CD4-positive, alpha-beta T cell (primary cell): ENCODE results near the gene FBLN1. TPM values are rescaled to one million over a fixed set of nuclear protein-coding genes. Genes with fewer than 3 reads are reported as not detected.
"Not testable (repeated sequence)": the region's sequence is repeated elsewhere in the genome, so short reads cannot be mapped to it uniquely, and the experiment has no call there.

Experiments
- ATAC-seq: fragments of 200-7000 bp; cut with Tn5 transposase; one replicate; pipeline ENCODE4 v1.10.0; 2022; ENCODE audit warnings: mild to moderate bottlenecking; ENCODE audit not compliant: poor library complexity
- CTCF ChIA-PET: fragments of 350-600 bp; sonication (Branson Sonifier 250); formaldehyde crosslinking; loops from one replicate; lab custom pipeline; 2021; ENCODE audit warnings: antibody characterized with exemption, inconsistent platforms; lab: Charles Lee
- POLR2A ChIA-PET: fragments of 350-600 bp; sonication (Branson Sonifier 250); formaldehyde crosslinking; loops from one replicate; lab custom pipeline; 2021; ENCODE audit warnings: antibody characterized with exemption, inconsistent platforms; lab: Charles Lee
- DNase-seq, 14 experiments: peaks; one replicate each; pipeline ENCODE4 v3.0.0-alpha.2; 2013 to 2020; ENCODE audit warnings: mixed read lengths in 2 of 14
- H3K27ac ChIP-seq, 2 donors: one replicate each; pipeline versions ENCODE4 v1.5.1 to v1.7.0; 2013; ENCODE audit warnings: low read length in 2 of 2, low read depth in 1 of 2, mild to moderate bottlenecking in 1 of 2
- H3K27me3 ChIP-seq, 2 experiments: 1 replicate in 1 of 2; 2 replicates in 1 of 2; pipeline versions ENCODE4 v1.6.1 to v1.7.0; 2013; ENCODE audit warnings: low read length in 2 of 2, control low read depth in 1 of 2, mild to moderate bottlenecking in 1 of 2, moderate library complexity in 1 of 2; ENCODE audit not compliant: insufficient read depth in 2 of 2, control insufficient read depth in 1 of 2
- H3K36me3 ChIP-seq: one replicate; pipeline ENCODE4 v1.6.1; 2013; ENCODE audit warnings: low read length, control low read depth; ENCODE audit not compliant: insufficient read depth
- H3K4me1 ChIP-seq: one replicate; pipeline ENCODE4 v1.6.1; 2013; ENCODE audit warnings: low read length, control low read depth; ENCODE audit not compliant: insufficient read depth
- H3K4me3 ChIP-seq: one replicate; pipeline ENCODE4 v1.5.1; 2013; ENCODE audit warnings: mild to moderate bottlenecking, low read length, moderate library complexity
- H3K9me3 ChIP-seq, 2 experiments: 1 replicate in 1 of 2; 2 replicates in 1 of 2; pipeline versions ENCODE4 v1.6.1 to v1.7.0; 2013; ENCODE audit warnings: low read length in 2 of 2, mild to moderate bottlenecking in 2 of 2, control low read depth in 1 of 2, moderate library complexity in 1 of 2; ENCODE audit not compliant: control insufficient read depth in 1 of 2, insufficient read depth in 1 of 2
- H3K27ac Mint-ChIP-seq: one replicate; pipeline ENCODE4 v1.8.0; 2020; ENCODE audit warnings: mixed read lengths
- H3K27me3 Mint-ChIP-seq: one replicate; pipeline ENCODE4 v1.8.0; 2021; ENCODE audit warnings: mixed read lengths
- H3K36me3 Mint-ChIP-seq: one replicate; pipeline ENCODE4 v1.8.0; 2021; ENCODE audit warnings: low read depth, mixed read lengths
- H3K4me1 Mint-ChIP-seq: one replicate; pipeline ENCODE4 v1.8.0; 2021; ENCODE audit warnings: low read depth, mixed read lengths
- H3K4me3 Mint-ChIP-seq: one replicate; pipeline ENCODE4 v1.8.0; 2020; ENCODE audit warnings: mild to moderate bottlenecking, mixed read lengths
- H3K9me3 Mint-ChIP-seq: one replicate; pipeline ENCODE4 v1.8.0; 2020; ENCODE audit warnings: mixed read lengths
- intact Hi-C, 2 experiments: fragments of 100-400 bp; cut with DNase I in 1 of 2; cut with micrococcal nuclease in 1 of 2; formaldehyde crosslinking; loops; one replicate each; pipeline versions ENCODE4 v1.15.1 to v1.9.0; 2023 to 2025; cut with DNase I, micrococcal nuclease
- total RNA-seq, 174 experiments: library from RNA in 2 of 174; stranded (reverse) in 2 of 174; gene quantifications; one replicate each; pipeline ENCODE4 v1.2.3 and lab custom pipeline; 2021 to 2026
- TF ChIP-seq, protein P1 (sequence below): fragments of 200-600 bp; IDR thresholded peaks from one replicate; pipeline ENCODE4 v1.8.0; 2022; ENCODE audit warnings: antibody characterized with exemption, mild to moderate bottlenecking

Gene FBLN1
- total RNA-seq, 2 experiments from 2014 or later = not detected

DNA sequence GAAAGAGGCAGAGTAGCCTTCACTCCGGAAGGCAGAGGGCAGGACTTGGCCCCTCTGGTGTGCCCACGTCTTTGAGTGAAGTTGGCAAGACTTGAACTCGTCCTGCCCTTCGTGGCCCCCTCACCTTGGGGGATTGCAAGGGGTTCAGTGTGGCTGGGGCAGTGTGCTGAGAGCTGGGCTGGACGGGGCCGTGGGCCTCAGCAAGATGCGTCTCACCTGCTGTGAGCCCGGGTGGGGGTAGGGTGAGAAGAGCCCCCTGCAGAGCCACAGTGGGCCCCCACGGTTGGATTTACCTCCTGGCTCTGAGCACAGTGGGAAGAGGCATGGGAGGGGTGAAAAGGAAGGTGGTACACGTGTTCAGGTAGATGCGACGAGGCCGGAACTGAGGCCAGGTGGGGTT is 87.6 kb downstream of the FBLN1 start:
- POLR2A ChIA-PET = no interaction called here
- CTCF ChIA-PET = no interaction called here
- ATAC-seq = no peak
- Mint-ChIP-seq H3K27ac (no peak overlapping the region), H3K4me3 (no peak overlapping the region), H3K4me1 (no peaks in the 10 kb centered on the region), H3K9me3 (no peaks in the 10 kb centered on the region), H3K27me3 (peaks cover 4% of the 10 kb centered on the region), H3K36me3 (no peaks in the 10 kb centered on the region)
- TF ChIP-seq, protein P1, sequence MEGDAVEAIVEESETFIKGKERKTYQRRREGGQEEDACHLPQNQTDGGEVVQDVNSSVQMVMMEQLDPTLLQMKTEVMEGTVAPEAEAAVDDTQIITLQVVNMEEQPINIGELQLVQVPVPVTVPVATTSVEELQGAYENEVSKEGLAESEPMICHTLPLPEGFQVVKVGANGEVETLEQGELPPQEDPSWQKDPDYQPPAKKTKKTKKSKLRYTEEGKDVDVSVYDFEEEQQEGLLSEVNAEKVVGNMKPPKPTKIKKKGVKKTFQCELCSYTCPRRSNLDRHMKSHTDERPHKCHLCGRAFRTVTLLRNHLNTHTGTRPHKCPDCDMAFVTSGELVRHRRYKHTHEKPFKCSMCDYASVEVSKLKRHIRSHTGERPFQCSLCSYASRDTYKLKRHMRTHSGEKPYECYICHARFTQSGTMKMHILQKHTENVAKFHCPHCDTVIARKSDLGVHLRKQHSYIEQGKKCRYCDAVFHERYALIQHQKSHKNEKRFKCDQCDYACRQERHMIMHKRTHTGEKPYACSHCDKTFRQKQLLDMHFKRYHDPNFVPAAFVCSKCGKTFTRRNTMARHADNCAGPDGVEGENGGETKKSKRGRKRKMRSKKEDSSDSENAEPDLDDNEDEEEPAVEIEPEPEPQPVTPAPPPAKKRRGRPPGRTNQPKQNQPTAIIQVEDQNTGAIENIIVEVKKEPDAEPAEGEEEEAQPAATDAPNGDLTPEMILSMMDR = no peak
- H3K27me3 ChIP-seq = peaks cover 0 to 2% of the 10 kb centered on the region in 2 experiments
- H3K4me3 ChIP-seq = no peak overlapping the region
- no peaks in the 10 kb centered on the region for H3K36me3 ChIP-seq
- peaks cover 0 to 6% of the 10 kb centered on the region in 2 experiments for H3K9me3 ChIP-seq
- H3K4me1 ChIP-seq = no peaks in the 10 kb centered on the region
- no peak for DNase-seq
- no peak overlapping the region for H3K27ac ChIP-seq
- intact Hi-C loops = no loop called here

DNA sequence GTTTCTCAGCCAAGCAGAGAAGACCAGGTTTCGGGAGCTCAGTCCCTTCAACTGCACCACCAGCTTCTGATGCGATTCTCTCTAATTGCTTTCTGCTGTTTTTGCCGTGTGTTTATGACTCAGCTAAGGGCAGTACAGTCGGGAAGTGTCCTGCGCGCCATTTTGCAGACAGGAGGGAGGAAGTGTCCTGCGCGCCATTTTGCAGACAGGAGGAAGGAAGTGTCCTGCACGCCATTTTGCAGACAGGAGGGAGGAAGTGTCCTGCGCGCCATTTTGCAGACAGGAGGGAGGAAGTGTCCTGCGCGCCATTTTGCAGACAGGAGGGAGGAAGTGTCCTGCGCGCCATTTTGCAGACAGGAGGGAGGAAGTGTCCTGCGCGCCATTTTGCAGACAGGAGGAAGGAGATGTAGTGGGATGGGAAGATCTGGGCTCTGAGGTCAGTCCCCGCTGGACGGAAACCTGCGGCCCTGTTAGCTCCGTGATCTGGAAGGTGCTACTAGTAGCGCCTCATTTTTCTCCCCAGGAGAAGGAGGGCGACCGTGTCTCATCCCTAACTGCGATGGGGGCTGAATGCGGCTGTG is 89.0 kb downstream of the FBLN1 start:
- CTCF ChIA-PET, intact Hi-C loops, POLR2A ChIA-PET: not testable (repeated sequence)

DNA sequence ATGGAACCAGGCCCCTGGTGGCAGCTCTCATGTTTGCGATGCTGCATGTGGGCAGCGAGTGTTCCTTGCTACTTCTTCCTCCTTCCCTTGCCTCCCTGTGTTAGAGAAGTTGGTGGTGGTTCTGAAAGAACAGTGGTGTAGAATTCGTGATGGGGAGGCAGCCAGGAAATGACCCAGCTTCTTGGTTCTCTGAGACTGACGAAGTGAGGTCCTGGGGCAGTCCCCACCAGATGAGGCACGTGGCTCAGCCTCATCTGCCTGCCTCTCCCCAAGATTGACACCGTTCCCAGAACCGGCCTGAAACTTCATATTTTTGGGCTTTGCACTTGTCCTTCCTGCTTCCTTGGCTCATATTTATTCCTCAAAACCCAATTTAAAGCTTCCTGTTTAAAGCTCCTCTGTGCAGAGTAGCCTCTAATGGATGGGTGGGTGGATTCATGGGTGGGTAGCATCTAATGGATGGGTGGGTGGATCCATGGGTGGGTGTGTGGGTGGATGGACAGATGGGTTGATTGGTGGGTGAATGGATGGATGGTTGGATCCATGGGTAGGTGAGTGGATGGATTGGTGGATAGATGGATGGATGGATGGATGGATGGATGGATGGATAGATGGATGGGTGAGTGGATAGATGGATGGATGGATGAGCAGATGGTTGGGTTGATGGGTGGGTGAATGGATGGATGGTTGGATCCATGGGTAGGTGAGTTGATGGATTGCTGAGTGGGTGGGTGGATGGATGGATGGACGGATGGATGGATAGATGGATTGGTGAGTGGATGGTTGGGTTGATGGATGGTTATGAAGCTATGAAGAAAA is 91.6 kb downstream of the FBLN1 start:
- Mint-ChIP-seq H3K27me3 (no peaks in the 10 kb centered on the region), H3K4me3 (no peak overlapping the region), H3K9me3 (no peaks in the 10 kb centered on the region), H3K27ac (no peak overlapping the region), H3K36me3 (no peaks in the 10 kb centered on the region), H3K4me1 (no peaks in the 10 kb centered on the region)
- POLR2A ChIA-PET = no interaction called here
- ATAC-seq (no peak), DNase-seq (no peak)
- TF ChIP-seq, protein P1 = no peak
- no peaks in the 10 kb centered on the region for H3K27me3 ChIP-seq
- no peaks in the 10 kb centered on the region for H3K36me3 ChIP-seq
- peaks cover 0 to 6% of the 10 kb centered on the region in 2 experiments for H3K9me3 ChIP-seq
- H3K27ac ChIP-seq = no peak overlapping the region
- CTCF ChIA-PET = no interaction called here
- no peak overlapping the region for H3K4me3 ChIP-seq
- H3K4me1 ChIP-seq = no peaks in the 10 kb centered on the region
- intact Hi-C loops = no loop called here

More for the DNA sequence above, 89.0 kb downstream of the FBLN1 start:
- H3K27ac ChIP-seq, H3K4me1 ChIP-seq, H3K36me3 ChIP-seq, H3K4me3 Mint-ChIP-seq, ATAC-seq, H3K9me3 Mint-ChIP-seq, H3K9me3 ChIP-seq, H3K4me1 Mint-ChIP-seq, DNase-seq, H3K27me3 ChIP-seq, H3K36me3 Mint-ChIP-seq, H3K27ac Mint-ChIP-seq, H3K27me3 Mint-ChIP-seq, H3K4me3 ChIP-seq: not testable (repeated sequence)
